Hematopoietic multipotent progenitor cell treated with erythropoietin and hydrocortisone succinate and interleukin-3 and kit ligand, for 17 days (in vitro differentiated cells): ENCODE data around the gene LILRA5.
"Not testable (repeated sequence)": the region's sequence is repeated elsewhere in the genome, so short reads cannot be mapped to it uniquely, and the experiment has no call there.

ENCODE experiments used
- DNase-seq: peaks from one replicate; pipeline ENCODE4 v3.0.0-alpha.2; 2015; ENCODE audit warnings: low spot score

The LILRA5 gene

DNA sequence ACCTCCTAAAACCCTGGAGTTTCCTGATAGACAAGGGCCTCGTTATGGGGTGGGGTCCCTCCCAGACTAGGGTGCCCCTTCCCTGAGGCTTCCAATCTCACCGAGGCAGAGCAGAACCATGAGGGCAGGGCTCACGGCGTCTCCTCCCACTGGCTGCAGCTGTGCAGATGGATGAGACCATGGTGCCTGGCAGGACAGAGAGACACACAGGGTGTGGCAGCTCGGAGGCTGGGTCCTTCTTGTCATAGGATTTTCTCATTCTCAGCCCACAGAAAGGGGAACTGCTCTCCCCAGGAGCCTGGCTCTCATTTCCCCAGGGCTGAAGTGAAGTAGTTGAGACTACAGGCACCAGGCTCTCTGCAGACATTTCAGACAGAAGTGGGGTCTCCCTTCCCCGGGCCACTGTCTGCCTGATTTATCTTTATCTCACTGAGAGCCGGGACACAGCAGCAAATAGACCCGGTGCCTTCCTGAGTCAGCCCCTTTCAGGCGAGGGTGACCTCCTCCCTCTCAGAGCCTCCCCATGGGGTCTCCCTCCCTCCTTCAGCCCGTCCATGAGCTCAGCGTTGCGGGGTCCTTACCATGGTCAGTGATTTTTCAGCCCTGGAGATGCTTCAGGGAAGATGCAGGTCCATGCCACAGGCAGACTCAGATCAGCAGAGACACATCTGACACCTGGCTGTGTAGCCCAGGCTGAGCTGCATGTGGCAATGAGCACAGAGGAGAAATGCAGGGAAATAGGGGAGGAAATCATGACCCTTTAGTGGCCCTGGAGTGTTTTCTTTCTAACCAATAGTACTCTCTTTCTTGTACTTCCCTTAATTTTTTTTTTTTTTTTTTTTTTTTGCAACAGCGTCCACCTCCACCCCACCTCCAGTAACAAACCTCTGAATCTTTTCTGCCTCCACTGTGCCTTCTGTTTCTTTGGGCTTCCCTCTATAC, at the start of gene LILRA5:
Gene LILRA5, minus strand, starts transcription at position 731 of the 942 bp plus-strand sequence. Its CDS starts 147 bp downstream, at position 584.
- DNase-seq = no peak

DNA sequence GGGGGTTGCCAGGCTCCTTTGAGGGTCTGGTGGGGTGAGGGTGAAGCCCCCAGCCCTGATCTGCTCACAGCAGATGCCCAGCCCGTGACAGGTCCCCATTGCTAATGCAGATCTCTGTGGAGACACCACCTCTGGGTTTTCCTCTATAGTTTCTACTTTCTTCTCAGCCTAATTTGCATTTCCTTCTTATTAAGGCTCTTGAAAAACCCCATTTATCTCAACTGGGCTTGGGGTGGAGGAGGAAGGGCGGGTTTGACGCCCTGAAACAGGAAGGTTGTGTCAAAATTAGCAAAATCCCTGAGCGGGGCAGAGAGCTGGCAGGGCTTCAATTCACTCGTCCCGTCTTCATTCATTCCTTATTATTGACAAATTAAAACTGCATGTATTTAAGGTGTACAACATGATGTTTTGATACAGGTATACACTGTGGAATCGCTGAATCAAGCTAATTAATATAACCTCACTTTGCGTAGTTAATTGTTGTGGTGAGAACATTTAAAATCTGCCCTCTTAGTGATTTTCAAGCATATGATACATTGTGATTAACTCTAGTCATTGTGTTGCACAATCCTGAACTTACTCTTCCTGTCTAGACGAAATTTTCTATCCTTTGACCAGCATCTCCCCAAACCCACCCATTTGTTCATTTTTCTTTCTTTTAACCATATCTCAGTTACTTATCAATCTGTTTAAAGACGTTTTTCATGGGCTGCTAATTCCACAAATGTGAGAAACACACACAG, 48.9 kb upstream of the LILRA5 start:
- not testable (repeated sequence) for DNase-seq

DNA sequence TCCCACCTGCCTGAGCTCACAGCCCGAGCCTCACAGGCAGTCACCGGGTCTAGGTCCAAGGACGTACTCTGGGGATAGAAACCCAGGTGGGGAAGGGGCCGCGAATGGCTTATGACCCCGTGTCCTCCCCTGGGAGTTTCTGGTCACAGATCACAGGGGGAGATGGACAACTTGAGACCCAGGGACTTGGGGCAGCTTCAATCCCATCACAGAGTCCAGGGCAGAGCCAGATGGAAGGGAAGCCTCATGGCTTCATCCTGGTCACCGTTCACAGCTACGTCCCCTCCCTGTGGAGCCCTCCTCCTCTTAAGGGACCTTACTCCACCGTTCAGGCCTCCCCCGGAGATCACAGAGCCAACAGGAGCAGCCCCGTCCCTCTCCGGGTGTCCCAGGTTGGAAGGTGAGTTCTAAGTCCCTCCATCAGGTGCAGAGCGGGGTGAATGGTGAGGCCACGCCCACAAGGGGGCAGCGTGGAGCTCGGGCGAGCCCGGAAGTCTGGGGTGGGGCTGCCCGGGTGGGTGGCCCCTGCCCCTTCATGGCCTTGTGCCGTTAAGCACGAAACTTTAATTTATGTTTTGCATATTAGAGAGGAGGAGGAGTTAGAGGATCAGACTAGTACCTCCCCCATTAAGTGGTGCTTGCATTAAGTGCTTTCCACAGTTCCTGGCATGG, 46.3 kb upstream of the LILRA5 start:
- not testable (repeated sequence) for DNase-seq

- no peak for DNase-seq
Measured at GRCh38 chr19:54357381-54357780, 44.4 kb upstream of the LILRA5 start.

DNA sequence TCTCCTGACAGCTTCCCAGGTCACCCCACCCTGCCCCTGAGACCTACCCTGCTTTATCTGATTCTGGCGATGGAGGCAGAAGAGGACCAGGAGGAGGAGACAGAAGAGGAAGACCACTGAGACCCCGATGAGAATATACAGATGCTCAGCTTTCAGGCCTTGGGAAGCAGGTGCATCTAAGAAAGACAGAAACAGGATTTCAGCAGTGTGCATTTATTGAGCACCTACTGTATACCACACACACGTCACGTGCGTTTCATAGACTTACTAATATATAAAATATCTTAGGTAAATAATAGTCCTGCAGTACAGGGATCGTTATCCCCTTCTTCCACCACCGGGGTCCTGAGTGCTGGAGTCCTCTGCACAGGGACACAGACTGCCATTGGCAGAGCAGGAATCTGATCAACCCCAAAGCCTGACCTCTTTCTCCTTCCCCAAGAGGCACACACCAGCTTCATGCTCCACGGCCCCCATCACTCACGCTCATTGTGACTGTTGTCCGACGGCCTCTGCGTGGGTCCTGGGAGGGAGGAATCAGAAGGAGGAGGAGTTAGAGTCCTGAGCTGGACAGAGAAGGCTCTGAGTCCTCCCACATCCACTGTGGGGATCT, 43.6 kb upstream of the LILRA5 start:
- DNase-seq = no peak

GRCh38 chr19:54355675-54356074, 42.7 kb upstream of the LILRA5 start:
- DNase-seq = no peak

- DNase-seq = no peak
Measured at GRCh38 chr19:54354761-54355160, 41.8 kb upstream of the LILRA5 start.

DNA sequence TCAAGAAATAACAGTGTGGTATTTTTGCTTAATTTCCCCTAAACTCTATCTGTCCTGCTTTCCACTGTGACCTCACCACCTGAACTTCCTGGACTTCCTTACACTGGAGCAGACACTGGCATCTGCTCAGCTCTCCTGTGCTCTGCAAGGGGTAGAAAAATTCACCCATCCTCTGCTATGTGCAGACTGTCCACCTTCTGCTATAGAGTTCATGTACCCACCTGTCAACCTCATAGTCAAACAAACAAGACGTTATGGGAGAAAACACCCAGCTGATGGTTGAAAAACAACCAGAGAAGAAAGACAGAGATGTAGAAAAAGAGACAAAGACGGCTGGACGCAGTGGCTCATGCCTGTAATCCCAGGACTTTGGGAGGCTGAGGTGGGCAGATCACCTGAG, 39.6 kb upstream of the LILRA5 start:
- no peak for DNase-seq

DNA sequence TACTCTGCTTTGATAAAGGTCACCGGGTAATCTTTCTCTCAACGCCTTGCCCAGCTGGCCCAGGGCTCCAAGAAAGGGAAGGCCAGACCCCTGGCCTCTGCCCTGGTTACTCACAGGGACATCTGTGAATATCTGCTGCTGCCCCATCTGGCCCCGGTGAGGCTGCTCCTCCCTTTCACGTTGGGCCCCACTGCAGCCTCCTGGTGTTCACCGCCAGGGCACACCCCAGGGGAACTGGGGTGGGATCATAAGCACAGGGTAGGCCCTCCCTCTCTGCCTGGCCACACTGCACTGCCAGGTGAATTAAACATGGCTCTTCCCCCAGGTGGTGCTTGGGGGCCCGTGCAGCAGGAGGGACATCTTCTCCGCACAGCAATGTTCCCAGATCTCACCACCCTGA, 39.1 kb upstream of the LILRA5 start:
- no peak for DNase-seq

DNA sequence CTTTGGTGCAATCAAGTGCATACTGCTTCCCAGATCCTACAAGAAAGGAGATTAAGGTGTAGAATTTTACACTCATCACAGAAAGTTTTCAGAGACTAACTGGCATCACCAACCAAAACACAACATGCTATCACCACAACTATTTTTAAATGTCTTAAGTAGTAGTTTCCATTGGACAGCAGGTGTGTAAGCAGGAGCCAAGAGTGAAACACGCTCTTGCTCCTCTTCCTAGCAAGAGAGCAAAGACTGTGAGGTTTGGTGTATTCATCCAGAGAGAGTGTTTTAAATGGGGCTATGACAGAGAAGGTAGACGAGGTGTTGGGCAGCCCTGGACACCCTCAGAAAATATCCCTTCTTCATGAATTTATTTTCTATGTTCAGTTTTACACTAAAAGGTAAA, 38.5 kb upstream of the LILRA5 start:
- no peak for DNase-seq

GRCh38 chr19:54345938-54346386, 33.0 kb upstream of the LILRA5 start:
- DNase-seq = no peak

GRCh38 chr19:54343868-54344267, 30.9 kb upstream of the LILRA5 start:
- DNase-seq = no peak

GRCh38 chr19:54341295-54341694, 28.3 kb upstream of the LILRA5 start:
- no peak for DNase-seq

- DNase-seq = no peak
Measured at GRCh38 chr19:54339646-54340358, 26.8 kb upstream of the LILRA5 start.

GRCh38 chr19:54338521-54338920, 25.6 kb upstream of the LILRA5 start:
- DNase-seq = no peak

DNA sequence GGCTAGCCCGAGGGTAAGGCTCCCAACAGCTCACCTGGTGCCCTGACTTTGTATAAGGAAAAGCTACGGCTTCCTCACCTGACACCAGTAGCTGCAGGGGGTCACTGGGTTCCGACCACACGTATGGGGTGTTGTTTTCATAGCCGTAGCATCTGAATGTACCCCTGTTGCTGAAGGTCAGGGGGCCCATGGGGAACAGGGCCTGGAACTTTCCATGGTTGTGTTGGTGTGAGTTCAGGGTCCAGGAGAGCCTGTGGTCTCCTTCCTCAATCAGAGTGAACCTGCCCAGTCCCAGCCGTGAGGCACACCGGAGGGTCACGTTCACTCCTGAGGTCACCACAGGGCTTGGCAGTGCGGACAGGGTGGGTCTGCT, 24.9 kb upstream of the LILRA5 start:
- no peak for DNase-seq

GRCh38 chr19:54336893-54337857, 24.2 kb upstream of the LILRA5 start:
- DNase-seq = no peak

DNA sequence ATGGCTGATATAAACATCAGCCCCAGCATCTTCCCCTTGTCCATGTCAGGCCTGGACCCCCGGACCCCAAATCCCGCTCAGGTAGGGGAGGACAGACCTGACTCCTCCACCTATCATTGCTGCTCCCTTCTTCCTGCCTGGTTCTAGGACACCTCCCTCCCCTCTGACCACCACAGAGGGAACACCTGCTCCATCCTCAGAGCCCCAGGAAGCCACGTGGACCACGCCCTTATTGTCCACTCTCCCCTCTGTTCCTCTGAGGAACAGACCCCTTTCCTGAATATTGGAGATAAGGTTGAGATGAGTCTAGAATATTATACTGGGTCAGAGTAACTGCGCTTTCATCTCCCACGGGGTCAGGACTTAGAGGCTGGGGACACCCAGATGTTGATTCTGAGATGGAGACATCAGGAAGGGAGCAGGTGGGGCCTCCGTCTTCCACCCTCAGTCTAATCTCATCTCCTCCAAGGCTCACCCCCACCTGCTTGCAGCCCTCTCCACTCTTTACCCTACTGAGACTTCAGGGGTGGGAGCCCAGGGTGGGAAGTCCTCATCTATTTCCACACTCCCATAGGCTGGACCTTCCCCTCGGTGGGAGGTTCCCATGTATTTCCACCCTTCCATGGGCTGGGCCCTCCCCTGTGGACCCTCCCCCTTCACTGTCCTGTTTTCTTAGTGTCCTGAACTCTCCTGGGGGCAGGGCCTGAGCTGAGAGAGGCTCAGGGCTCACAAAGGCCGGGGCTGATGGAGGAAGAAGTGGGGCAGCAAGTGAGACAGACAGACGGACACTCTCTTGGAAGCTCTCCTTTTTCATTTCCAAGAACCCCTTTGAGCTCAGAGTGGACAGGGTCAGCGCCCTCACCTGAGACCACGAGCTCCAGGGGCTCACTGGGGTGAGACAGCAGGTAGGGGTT, 23.3 kb upstream of the LILRA5 start:
- DNase-seq = no peak

- no peak for DNase-seq
Measured at GRCh38 chr19:54335164-54335563, 22.2 kb upstream of the LILRA5 start.
